Kidney epithelial cell (primary cell): Measurements from ENCODE around the gene SWT1. TPM values are rescaled to one million over a fixed set of nuclear protein-coding genes. Genes with fewer than 3 reads are reported as not detected.

Source experiments
- DNase-seq: peaks from one replicate; pipeline ENCODE4 v3.0.0-alpha.2; 2010; ENCODE audit warnings: low read depth
- H3K27me3 ChIP-seq: 2 replicates; pipeline ENCODE4 v1.6.0; 2011; ENCODE audit warnings: low read length; ENCODE audit not compliant: control insufficient read depth, insufficient read depth
- H3K36me3 ChIP-seq: 2 replicates; pipeline ENCODE4 v1.5.1; 2011; ENCODE audit warnings: low read length; ENCODE audit not compliant: control insufficient read depth, insufficient read depth
- H3K4me3 ChIP-seq: 2 replicates; pipeline ENCODE4 v1.5.1; 2011; ENCODE audit warnings: low read depth, mild to moderate bottlenecking, control low read depth, low read length
- total RNA-seq: library from RNA; depleted of rRNA; stranded (reverse); fragments of >200 nt; gene quantifications from 2 replicates; pipeline ENCODE4 v1.2.3, GENCODE V29; 2015
- TF ChIP-seq, protein P1 (sequence below): IDR thresholded peaks from 2 replicates; pipeline ENCODE4 v1.5.1; 2011; ENCODE audit warnings: mild to moderate bottlenecking, moderate library complexity, low read length, control low read depth, inconsistent platforms; ENCODE audit not compliant: insufficient read depth, poor library complexity, severe bottlenecking

Gene SWT1
- total RNA-seq, 1 donor from 2014 or later, result 6.2 TPM

DNA sequence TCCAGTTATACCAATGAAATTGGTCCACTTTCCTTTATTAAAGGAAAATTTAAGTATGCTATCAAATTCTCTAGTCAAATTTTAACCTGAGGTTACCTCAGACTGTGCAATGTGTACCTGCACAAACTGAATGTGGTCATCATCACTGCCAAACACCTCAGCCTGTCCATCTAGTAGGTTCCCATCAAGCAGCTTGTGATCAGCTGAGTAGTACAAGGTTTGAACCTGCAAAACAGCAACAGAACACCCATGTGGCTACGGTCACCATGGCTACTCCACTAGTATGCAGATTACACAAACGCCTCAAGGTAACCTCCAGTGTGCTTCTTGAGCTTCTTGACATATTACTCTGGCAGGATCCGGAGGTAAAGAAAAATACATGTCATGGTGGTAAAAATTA lies 148.5 kb downstream of the SWT1 start:
- no peak for DNase-seq
- Histone ChIP-seq H3K4me3 (no peak overlapping the region), H3K36me3 (peaks cover 3% of the 10 kb centered on the region), H3K27me3 (no peaks in the 10 kb centered on the region)
- TF ChIP-seq, protein P1, sequence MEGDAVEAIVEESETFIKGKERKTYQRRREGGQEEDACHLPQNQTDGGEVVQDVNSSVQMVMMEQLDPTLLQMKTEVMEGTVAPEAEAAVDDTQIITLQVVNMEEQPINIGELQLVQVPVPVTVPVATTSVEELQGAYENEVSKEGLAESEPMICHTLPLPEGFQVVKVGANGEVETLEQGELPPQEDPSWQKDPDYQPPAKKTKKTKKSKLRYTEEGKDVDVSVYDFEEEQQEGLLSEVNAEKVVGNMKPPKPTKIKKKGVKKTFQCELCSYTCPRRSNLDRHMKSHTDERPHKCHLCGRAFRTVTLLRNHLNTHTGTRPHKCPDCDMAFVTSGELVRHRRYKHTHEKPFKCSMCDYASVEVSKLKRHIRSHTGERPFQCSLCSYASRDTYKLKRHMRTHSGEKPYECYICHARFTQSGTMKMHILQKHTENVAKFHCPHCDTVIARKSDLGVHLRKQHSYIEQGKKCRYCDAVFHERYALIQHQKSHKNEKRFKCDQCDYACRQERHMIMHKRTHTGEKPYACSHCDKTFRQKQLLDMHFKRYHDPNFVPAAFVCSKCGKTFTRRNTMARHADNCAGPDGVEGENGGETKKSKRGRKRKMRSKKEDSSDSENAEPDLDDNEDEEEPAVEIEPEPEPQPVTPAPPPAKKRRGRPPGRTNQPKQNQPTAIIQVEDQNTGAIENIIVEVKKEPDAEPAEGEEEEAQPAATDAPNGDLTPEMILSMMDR, result no peak

DNA sequence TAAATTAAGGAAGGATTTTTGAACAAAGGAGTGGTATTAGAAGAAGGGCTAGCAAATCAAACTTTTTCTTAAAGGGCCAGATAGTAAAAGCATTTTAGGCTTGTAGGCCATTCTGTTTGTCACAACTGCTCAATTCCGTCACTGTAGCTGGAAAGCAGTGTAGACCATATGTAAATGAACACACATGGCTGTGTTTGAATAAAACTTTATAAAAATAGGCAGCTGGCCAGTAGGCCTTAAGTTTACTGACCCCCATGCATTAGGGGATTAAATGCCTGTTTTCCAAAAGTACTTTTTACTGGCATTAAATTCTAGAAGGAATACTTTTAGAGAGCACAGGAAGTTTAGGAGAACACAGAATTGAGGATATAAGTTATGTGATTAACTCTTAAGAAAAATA lies 151.2 kb downstream of the SWT1 start:
- no peak overlapping the region for H3K4me3 ChIP-seq
- TF ChIP-seq, protein P1, result no peak
- no peaks in the 10 kb centered on the region for H3K27me3 ChIP-seq
- H3K36me3 ChIP-seq, result no peaks in the 10 kb centered on the region
- no peak for DNase-seq

DNA sequence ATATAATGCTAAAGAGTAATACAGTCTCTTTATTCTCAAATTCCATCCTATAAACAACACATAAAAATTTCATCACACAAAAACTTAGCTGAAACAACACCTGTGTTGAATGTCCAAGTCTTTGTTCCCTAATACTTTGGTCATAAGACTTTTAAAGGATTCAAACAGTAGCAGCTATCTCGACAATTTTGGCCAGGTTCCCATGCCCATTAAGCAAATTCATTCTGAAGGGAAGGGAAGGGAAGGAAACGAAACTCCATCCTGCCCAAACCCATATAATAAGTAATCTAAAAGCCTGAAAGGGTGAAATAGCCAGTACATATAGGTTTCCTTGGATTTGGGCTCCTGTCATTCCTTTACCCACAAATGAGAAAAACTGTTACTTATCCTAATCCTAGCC lies 152.6 kb downstream of the SWT1 start:
- no peak for DNase-seq
- TF ChIP-seq, protein P1, result no peak
- no peaks in the 10 kb centered on the region for H3K36me3 ChIP-seq
- H3K4me3 ChIP-seq, result no peak overlapping the region
- H3K27me3 ChIP-seq, result no peaks in the 10 kb centered on the region

DNA sequence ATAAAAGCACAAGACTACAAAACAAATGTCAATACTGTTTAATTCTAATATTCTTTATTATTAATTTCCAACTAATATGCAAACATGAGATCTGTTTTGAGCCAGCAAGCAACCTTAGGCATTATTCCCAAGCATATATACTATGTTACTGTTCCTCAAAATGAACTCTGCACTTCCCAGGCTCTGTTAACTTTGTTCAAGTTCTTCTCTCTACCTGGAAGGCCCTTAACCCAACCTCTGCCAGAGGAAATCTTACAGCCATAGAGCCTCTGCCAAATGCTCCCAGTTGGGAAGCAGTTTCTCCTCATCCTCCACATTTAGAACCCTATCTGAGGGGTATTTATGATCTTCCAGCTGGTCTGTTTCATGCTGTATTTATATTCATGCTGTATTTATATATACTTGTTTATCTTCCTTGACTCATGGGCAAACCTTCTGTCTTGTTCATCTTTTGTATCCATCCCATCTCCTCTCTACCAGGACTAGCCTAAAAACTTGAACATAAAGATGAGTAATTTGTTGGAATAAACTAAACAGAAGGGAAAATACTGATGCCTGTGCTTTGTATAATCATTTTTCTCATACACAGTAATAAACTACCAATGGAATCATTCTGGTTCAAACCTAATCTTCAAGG lies 154.7 kb downstream of the SWT1 start:
- Histone ChIP-seq H3K4me3 (peak overlapping the region; percentile 4), H3K27me3 (no peaks in the 10 kb centered on the region), H3K36me3 (no peaks in the 10 kb centered on the region)
- TF ChIP-seq, protein P1, result no peak
- no peak for DNase-seq

DNA sequence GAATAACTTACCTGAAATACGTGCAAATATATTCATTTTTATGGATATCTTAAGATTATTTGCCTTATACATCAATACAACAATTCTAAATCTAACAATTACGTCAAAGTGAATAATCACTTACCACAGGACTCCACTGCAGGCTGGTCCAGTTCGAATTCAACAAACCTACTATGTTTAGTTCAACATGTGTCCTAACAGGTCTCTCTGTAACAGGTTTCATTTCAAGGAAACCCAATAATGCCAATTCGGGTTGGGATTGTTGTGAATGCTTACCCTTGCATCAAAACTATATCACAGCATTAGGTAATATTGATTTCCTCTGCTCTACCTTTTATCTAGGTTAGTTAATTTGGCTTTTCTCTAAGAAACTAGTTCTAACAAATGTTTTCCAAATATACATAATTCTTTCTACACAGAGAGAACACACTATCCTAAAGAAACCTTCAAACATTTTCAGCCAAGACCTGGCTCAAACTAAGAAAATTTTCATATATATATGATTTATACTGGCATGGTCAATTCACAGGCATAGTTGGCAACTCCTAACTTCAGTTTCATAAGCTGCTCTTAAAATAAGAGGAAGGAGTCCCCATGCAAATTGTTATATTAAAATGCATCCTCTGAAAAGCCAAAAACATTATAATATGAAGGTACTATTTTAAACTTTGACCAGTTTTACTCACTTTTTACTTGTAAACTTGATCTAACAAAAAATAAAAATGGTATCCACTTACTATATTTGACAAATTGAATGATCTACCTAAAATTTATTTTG lies 155.6 kb downstream of the SWT1 start:
- no peaks in the 10 kb centered on the region for H3K27me3 ChIP-seq
- DNase-seq, result no peak
- H3K36me3 ChIP-seq, result no peaks in the 10 kb centered on the region
- TF ChIP-seq, protein P1, result no peak
- H3K4me3 ChIP-seq, result peak overlapping the region; percentile 4
